HG02588 (cell line): ENCODE data around the gene HOXC5.
"Not testable (repeated sequence)": the region's sequence is repeated elsewhere in the genome, so short reads cannot be mapped to it uniquely, and the experiment has no call there.

Experiments
- ATAC-seq: cut with Tn5 transposase; IDR thresholded peaks from one replicate; pipeline ENCODE4 v1.9.1; 2021; ENCODE audit warnings: mild to moderate bottlenecking, moderate library complexity; ENCODE audit not compliant: unreplicated experiment

HOXC5 gene

GRCh38 chr12:54060174-54060974 lies 27.5 kb downstream of the HOXC5 start:
- no peak for ATAC-seq

DNA sequence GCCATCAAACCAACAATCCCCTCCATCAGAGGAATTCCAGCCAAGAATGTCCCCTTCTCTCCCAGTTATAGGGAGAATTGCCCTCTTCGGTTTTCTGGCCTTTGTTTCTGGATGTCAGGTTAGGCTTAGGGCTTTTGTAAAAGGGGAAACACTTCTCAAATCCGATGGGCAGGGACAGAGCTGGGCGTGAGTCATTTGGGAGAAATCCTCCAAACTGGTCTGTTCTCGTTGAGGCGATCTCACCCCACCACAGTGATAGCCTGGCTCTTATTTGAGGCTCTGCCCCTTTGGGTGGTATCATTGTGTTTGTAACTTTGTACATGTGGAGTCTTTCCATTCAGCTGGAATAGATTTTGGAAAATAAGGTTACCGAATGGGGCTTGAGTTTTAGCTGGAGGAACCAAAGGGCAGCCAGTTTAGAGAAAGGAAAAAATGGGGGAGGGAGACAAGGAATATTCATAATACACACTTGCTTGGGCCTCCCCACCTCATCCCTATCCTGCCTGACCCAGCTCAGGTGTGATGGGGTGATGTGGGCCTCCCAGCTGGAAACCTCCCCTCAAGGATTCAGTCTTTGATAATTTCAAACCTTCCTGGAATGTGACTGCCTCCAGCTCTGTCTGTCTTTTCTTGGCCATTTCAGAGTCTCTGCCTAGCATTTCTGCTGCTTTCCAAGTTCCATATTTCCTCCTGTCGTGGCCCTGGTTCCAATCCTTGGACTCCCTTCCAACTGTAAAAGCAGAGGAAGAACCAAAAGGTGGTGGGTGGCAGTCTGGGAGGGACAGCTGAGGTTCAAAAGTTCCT lies 28.3 kb downstream of the HOXC5 start:
- ATAC-seq = no peak

GRCh38 chr12:54065677-54066076 lies 32.8 kb downstream of the HOXC5 start:
- no peak for ATAC-seq

GRCh38 chr12:54066408-54066807 lies 33.6 kb downstream of the HOXC5 start:
- no peak for ATAC-seq

DNA sequence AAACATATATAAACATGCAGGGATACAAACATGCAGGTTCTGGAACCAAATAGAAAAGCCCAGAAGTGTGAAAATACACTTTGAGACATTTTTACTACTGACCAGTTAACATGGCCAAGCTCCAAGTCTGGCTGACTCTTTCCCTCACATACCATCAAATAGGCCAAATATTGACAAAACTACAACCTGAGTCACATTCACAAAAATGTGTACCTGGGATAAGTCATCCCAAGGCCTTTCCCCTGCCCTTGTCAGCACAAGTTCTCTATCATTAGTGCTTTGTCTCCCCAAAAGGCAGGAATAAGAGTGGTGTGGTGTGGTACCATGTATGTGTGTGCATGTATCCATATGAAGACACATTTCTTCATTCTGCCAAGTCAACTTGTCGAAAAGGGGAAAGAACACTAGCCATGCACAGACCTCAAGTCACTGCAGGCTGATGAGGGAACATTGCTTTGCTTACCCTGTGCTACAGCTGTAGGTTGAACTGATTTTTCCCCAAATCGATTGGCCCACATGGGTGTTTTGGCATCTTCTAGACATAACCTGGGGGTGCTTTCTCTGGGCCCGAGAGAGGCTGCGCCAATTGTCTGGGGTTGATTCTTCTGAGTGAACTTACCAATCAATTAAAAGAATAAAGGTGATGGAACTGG lies 35.7 kb downstream of the HOXC5 start:
- no peak for ATAC-seq

DNA sequence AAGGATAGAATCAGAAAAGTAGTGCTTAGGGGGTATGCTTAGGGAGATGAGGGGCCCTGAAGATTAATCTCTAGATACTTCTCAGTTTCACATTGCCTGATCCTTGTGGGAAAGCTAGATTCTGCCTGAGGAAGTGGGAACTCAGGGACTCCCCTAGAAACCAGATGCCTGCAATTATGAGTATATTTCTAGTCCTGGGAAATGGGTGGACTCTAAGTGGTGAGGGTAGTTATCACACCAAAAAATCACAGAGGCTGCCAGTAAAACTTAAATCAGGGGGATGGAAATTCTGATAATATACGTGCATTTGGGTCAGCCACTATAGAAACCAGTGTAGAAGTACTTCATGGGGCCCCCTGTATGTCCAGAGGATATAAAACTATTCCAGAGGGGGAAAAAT lies 39.1 kb downstream of the HOXC5 start:
- no peak for ATAC-seq

- ATAC-seq = no peak
These were observed 41.5 kb downstream of the HOXC5 start for GRCh38 chr12:54074308-54074707.

GRCh38 chr12:54075409-54075808 lies 42.6 kb downstream of the HOXC5 start:
- ATAC-seq = no peak

GRCh38 chr12:54075974-54076373 lies 43.1 kb downstream of the HOXC5 start:
- no peak for ATAC-seq

DNA sequence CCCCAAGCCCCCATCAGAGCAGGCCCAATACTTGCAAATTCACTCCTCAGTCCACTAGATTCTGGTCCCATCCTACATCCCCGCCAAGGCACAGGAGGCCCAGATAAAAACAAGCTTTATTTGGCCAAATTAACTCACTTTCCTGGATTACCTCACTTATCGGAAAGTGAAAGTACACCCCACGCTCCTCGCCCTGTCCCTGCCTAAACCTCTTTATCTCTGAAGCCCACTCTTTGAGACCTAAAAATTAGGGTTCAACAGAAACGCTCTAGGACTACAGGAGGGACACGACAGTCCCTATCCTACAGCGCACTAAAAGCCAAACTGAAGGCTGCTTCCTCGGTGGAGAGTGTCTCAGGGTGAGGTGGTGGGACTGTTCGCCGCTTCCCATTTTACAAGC lies 45.0 kb downstream of the HOXC5 start:
- ATAC-seq = not testable (repeated sequence)

- ATAC-seq = not testable (repeated sequence)
These were observed 46.3 kb downstream of the HOXC5 start for GRCh38 chr12:54079115-54079514.

- not testable (repeated sequence) for ATAC-seq
These were observed 47.4 kb downstream of the HOXC5 start for GRCh38 chr12:54080008-54080924.

GRCh38 chr12:54081053-54081514 lies 48.2 kb downstream of the HOXC5 start:
- not testable (repeated sequence) for ATAC-seq

- ATAC-seq = not testable (repeated sequence)
These were observed 48.9 kb downstream of the HOXC5 start for GRCh38 chr12:54081581-54082396.

- no peak for ATAC-seq
These were observed 49.6 kb downstream of the HOXC5 start for GRCh38 chr12:54082397-54082892.
